HEK293 (cell line): ENCODE data around the gene PARD6B.
"Not testable (repeated sequence)": the region's sequence is repeated elsewhere in the genome, so short reads cannot be mapped to it uniquely, and the experiment has no call there.

Experiments
- CTCF ChIA-PET: fragments of 350-600 bp; formaldehyde crosslinking; extraction: SDS; loops from one replicate; lab custom pipeline; 2021; ENCODE audit warnings: antibody characterized with exemption; lab: Yijun Ruan, JAX
- POLR2A ChIA-PET: fragments of 300-600 bp; formaldehyde crosslinking; extraction: SDS; loops from one replicate; lab custom pipeline; 2020; ENCODE audit warnings: antibody characterized with exemption, inconsistent platforms; lab: Yijun Ruan, JAX
- H3K27ac ChIP-seq: fragments of 200-500 bp; sonication (Bioruptor generic); 2 replicates; pipeline ENCODE4 v1.5.1; 2014; ENCODE audit warnings: low read depth, low read length, control low read depth, inconsistent platforms; ENCODE audit errors: extremely low read depth
- H3K36me3 ChIP-seq, 2 experiments: fragments of 200-500 bp in 1 of 2; sonication (Bioruptor generic) in 1 of 2; 1 replicate in 1 of 2; 2 replicates in 1 of 2; pipeline ENCODE4 v1.5.1; 2014 to 2017; ENCODE audit warnings: inconsistent platforms in 2 of 2, low read length in 2 of 2; ENCODE audit not compliant: control insufficient read depth in 2 of 2, insufficient read depth in 1 of 2
- H3K4me1 ChIP-seq: fragments of 200-500 bp; sonication (Bioruptor generic); 2 replicates; pipeline ENCODE4 v1.5.1; 2014; ENCODE audit warnings: mild to moderate bottlenecking, low read length, inconsistent platforms; ENCODE audit not compliant: control insufficient read depth, insufficient read depth
- H3K4me3 ChIP-seq: 2 replicates; pipeline ENCODE4 v1.5.1; 2011; ENCODE audit warnings: low read depth, mild to moderate bottlenecking, control low read depth, low read length, moderate library complexity
- H3K9me3 ChIP-seq: fragments of 200-500 bp; sonication (Bioruptor generic); 2 replicates; pipeline ENCODE4 v1.5.1; 2014; ENCODE audit warnings: low read depth, low read length, inconsistent platforms; ENCODE audit not compliant: control insufficient read depth, insufficient read depth
- TCF7L2 ChIP-seq: IDR thresholded peaks from 2 replicates; pipeline ENCODE4 v1.6.1; 2011; ENCODE audit warnings: low read depth, mild to moderate bottlenecking, inconsistent platforms, low read length, moderate library complexity, borderline replicate concordance
- ZBTB20 ChIP-seq: fragments of 450-650 bp; formaldehyde crosslinking; IDR thresholded peaks from 2 replicates; pipeline ENCODE4 v1.5.1; 2016; ENCODE audit warnings: missing biosample characterization, missing genetic modification characterization
- ZFP41 ChIP-seq: fragments of 450-650 bp; formaldehyde crosslinking; IDR thresholded peaks from 2 replicates; pipeline ENCODE4 v1.5.1; 2016; ENCODE audit warnings: missing biosample characterization, missing genetic modification characterization, borderline replicate concordance
- ZNF10 ChIP-seq: fragments of 450-650 bp; formaldehyde crosslinking; IDR thresholded peaks from 2 replicates; pipeline ENCODE4 v1.5.1; 2017; ENCODE audit warnings: missing biosample characterization, missing genetic modification characterization
- ZNF138 ChIP-seq: fragments of 450-650 bp; formaldehyde crosslinking; IDR thresholded peaks from 2 replicates; pipeline ENCODE4 v1.5.1; 2016; ENCODE audit warnings: missing biosample characterization, missing genetic modification characterization, borderline replicate concordance
- ZNF140 ChIP-seq: fragments of 450-650 bp; formaldehyde crosslinking; IDR thresholded peaks from 2 replicates; pipeline ENCODE4 v1.5.1; 2016; ENCODE audit warnings: missing biosample characterization, missing genetic modification characterization
- ZNF16 ChIP-seq: fragments of 450-650 bp; formaldehyde crosslinking; IDR thresholded peaks from 2 replicates; pipeline ENCODE4 v1.5.1; 2016; ENCODE audit warnings: low read depth, missing biosample characterization, missing genetic modification characterization
- ZNF248 ChIP-seq: fragments of 450-650 bp; formaldehyde crosslinking; IDR thresholded peaks from 2 replicates; pipeline ENCODE4 v1.5.1; 2017; ENCODE audit warnings: missing biosample characterization, missing genetic modification characterization
- ZNF335 ChIP-seq: fragments of 450-650 bp; formaldehyde crosslinking; conservative IDR thresholded peaks from 2 replicates; pipeline ENCODE4 v1.5.1; 2016; ENCODE audit warnings: missing biosample characterization, missing genetic modification characterization
- ZNF560 ChIP-seq: fragments of 450-650 bp; formaldehyde crosslinking; IDR thresholded peaks from 2 replicates; pipeline ENCODE4 v1.5.1; 2017; ENCODE audit warnings: missing biosample characterization, missing genetic modification characterization, borderline replicate concordance
- ZNF792 ChIP-seq: fragments of 450-650 bp; formaldehyde crosslinking; IDR thresholded peaks from 2 replicates; pipeline ENCODE4 v1.5.1; 2016; ENCODE audit warnings: missing biosample characterization, missing genetic modification characterization
- TF ChIP-seq, protein P1 (sequence below): fragments of 450-650 bp; formaldehyde crosslinking; IDR thresholded peaks from 2 replicates; pipeline ENCODE4 v1.5.1; 2017; ENCODE audit warnings: missing biosample characterization, missing genetic modification characterization
- TF ChIP-seq, protein P2 (sequence below): fragments of 450-650 bp; formaldehyde crosslinking; IDR thresholded peaks from 2 replicates; pipeline ENCODE4 v1.5.1; 2017; ENCODE audit warnings: missing biosample characterization, missing genetic modification characterization
- TF ChIP-seq, protein P3 (sequence below): fragments of 450-650 bp; formaldehyde crosslinking; IDR thresholded peaks from 2 replicates; pipeline ENCODE4 v1.5.1; 2016; ENCODE audit warnings: missing biosample characterization, missing genetic modification characterization
- TF ChIP-seq, protein P4 (sequence below): fragments of 450-650 bp; formaldehyde crosslinking; IDR thresholded peaks from 2 replicates; pipeline ENCODE4 v1.5.1; 2016; ENCODE audit warnings: missing biosample characterization, missing genetic modification characterization, borderline replicate concordance
- TF ChIP-seq, protein P5 (sequence below): fragments of 450-650 bp; formaldehyde crosslinking; IDR thresholded peaks from 2 replicates; pipeline ENCODE4 v1.5.1; 2016; ENCODE audit warnings: missing biosample characterization, missing genetic modification characterization

Gene PARD6B

DNA sequence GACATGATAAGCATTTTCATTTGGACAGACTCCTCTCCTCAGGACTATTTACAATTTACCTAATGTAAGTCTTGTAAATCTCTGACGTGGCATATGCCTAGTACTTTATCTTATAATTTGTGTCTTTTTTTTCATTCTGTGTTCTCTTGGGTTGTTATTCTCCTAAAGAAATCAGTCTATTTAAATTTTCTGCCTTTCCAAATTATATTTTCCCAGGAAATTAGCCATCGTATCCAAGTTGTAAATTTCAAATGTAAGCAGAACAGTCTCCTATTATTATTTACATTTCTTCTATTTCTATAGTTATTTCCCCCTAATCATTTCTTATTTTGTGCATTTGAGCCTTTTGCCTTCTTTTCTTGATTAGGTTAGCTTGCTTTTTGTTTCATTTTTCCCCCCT is 46.0 kb downstream of the PARD6B start:
- TF ChIP-seq, protein P1, sequence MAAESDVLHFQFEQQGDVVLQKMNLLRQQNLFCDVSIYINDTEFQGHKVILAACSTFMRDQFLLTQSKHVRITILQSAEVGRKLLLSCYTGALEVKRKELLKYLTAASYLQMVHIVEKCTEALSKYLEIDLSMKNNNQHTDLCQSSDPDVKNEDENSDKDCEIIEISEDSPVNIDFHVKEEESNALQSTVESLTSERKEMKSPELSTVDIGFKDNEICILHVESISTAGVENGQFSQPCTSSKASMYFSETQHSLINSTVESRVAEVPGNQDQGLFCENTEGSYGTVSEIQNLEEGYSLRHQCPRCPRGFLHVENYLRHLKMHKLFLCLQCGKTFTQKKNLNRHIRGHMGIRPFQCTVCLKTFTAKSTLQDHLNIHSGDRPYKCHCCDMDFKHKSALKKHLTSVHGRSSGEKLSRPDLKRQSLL (tag by site-specific recombination), result no peak
- TF ChIP-seq, protein P2, sequence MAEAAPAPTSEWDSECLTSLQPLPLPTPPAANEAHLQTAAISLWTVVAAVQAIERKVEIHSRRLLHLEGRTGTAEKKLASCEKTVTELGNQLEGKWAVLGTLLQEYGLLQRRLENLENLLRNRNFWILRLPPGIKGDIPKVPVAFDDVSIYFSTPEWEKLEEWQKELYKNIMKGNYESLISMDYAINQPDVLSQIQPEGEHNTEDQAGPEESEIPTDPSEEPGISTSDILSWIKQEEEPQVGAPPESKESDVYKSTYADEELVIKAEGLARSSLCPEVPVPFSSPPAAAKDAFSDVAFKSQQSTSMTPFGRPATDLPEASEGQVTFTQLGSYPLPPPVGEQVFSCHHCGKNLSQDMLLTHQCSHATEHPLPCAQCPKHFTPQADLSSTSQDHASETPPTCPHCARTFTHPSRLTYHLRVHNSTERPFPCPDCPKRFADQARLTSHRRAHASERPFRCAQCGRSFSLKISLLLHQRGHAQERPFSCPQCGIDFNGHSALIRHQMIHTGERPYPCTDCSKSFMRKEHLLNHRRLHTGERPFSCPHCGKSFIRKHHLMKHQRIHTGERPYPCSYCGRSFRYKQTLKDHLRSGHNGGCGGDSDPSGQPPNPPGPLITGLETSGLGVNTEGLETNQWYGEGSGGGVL (tag by site-specific recombination), result no peak
- TF ChIP-seq ZNF335 (tag by site-specific recombination) (no peak), ZNF138 (tag by site-specific recombination) (no peak), ZFP41 (tag by site-specific recombination) (no peak), ZNF560 (tag by site-specific recombination) (no peak), ZBTB20 (no peak), ZNF140 (tag by site-specific recombination) (no peak), TCF7L2 (no peak)
- TF ChIP-seq, protein P3, sequence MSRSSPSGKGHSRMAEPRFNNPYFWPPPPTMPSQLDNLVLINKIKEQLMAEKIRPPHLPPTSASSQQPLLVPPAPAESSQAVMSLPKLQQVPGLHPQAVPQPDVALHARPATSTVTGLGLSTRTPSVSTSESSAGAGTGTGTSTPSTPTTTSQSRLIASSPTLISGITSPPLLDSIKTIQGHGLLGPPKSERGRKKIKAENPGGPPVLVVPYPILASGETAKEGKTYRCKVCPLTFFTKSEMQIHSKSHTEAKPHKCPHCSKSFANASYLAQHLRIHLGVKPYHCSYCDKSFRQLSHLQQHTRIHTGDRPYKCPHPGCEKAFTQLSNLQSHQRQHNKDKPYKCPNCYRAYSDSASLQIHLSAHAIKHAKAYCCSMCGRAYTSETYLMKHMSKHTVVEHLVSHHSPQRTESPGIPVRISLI, result no peak
- Histone ChIP-seq H3K4me1 (no peaks in the 10 kb centered on the region), H3K9me3 (no peaks in the 10 kb centered on the region), H3K36me3 (no peaks in the 10 kb centered on the region), H3K4me3 (no peak overlapping the region), H3K27ac (no peak overlapping the region)
- CTCF ChIA-PET, result interaction anchor here (0.6 kb wide), 1 partner anchor 32 kb away, joined by 3 read pairs; no protein-coding TSS in a partner anchor
- POLR2A ChIA-PET, result no interaction called here

DNA sequence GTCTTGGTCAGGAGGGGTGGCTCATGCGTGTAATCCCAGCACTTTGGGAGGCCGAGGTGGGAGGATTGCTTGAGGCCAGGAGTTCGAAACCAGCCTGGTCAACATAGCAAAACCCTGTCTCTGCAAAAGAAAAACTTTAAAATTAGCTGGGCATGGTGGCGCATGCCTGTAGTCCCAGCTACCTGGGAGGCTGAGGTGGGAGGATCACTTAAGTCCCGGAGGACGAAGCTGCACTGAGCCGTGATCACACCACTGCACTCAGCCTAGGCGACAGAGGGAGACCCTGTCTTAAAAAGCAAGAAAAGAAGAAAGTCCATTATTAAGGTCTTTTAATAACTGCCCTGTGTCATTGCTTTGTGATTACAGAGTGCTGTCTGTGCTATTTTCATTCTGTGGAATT is 47.6 kb downstream of the PARD6B start:
- H3K36me3 ChIP-seq, H3K4me1 ChIP-seq, H3K27ac ChIP-seq, H3K4me3 ChIP-seq, H3K9me3 ChIP-seq: not testable (repeated sequence)
- ChIA-PET CTCF (interaction anchor here (0.5 to 1.2 kb wide), 4 partner anchors 9 to 1099 kb away, joined by 3 to 7 read pairs (median 3); no protein-coding TSS in a partner anchor), POLR2A (interaction anchor here (0.7 kb wide), 1 partner anchor 47 kb away, joined by 3 read pairs; no protein-coding TSS in a partner anchor)

DNA sequence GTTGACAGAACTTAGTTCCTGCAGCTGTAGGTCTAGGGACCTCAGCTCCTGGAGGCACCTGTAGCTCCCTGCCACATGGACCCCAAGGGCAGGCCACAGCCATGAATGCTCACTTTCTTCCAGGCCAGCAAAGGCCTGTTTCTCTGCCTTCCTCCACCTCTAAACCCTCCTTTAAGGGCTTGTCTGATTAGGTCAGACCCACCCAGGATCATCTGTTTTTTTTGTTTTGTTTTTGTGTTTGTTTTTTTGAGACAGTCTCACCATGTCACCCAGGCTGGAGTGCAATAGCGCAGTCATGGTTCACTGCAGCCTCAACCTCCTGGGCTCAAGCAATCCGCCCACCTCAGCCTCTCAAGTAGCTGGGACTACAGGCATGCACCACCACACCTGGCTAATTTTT is 52.0 kb downstream of the PARD6B start:
- H3K4me3 ChIP-seq, result no peak overlapping the region
- no peak for TF ChIP-seq ZNF792 (tag by site-specific recombination)
- TF ChIP-seq ZNF10, result peak; percentile 81
- TF ChIP-seq, all 188 proteins: peak for 1
- Histone ChIP-seq H3K36me3 (no peaks in the 10 kb centered on the region), H3K4me1 (no peaks in the 10 kb centered on the region), H3K9me3 (no peaks in the 10 kb centered on the region), H3K27ac (no peak overlapping the region)
- ChIA-PET CTCF (interaction anchor here (0.7 to 1.7 kb wide), 3 partner anchors 11 to 158 kb away, joined by 3 to 8 read pairs (median 5); partner anchors contain the start of gene BCAS4), POLR2A (interaction anchor here (0.7 kb wide), 1 partner anchor 83 kb away, joined by 6 read pairs; no protein-coding TSS in a partner anchor)

DNA sequence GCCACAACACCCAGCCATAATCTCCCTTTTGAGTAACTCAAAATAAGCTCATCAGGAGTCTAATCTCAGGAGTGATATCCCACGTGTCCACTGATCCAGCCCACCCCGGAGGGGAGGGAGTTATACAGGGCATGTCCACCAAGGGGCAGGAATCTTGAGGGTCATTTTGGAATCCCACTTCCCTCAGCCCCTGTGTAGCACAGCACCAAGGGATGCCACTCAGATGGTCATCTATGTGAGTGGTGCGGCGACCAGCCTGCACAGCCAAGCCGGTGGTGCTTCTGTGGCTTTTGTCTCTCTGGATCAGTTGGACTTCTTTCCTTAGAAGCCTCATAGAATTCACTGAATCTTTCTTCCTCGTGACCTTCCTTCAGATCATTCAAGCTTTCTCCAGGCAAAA is 52.5 kb downstream of the PARD6B start:
- Histone ChIP-seq H3K27ac (no peak overlapping the region), H3K36me3 (no peaks in the 10 kb centered on the region), H3K4me3 (no peak overlapping the region), H3K9me3 (no peaks in the 10 kb centered on the region), H3K4me1 (no peaks in the 10 kb centered on the region)
- ChIA-PET CTCF (interaction anchor here (1.0 to 1.7 kb wide), 3 partner anchors 11 to 158 kb away, joined by 5 to 8 read pairs (median 5); partner anchors contain the start of gene BCAS4), POLR2A (no interaction called here)
- TF ChIP-seq ZNF248 (tag by site-specific recombination) (no peak), ZNF16 (no peak)
- TF ChIP-seq, protein P4, sequence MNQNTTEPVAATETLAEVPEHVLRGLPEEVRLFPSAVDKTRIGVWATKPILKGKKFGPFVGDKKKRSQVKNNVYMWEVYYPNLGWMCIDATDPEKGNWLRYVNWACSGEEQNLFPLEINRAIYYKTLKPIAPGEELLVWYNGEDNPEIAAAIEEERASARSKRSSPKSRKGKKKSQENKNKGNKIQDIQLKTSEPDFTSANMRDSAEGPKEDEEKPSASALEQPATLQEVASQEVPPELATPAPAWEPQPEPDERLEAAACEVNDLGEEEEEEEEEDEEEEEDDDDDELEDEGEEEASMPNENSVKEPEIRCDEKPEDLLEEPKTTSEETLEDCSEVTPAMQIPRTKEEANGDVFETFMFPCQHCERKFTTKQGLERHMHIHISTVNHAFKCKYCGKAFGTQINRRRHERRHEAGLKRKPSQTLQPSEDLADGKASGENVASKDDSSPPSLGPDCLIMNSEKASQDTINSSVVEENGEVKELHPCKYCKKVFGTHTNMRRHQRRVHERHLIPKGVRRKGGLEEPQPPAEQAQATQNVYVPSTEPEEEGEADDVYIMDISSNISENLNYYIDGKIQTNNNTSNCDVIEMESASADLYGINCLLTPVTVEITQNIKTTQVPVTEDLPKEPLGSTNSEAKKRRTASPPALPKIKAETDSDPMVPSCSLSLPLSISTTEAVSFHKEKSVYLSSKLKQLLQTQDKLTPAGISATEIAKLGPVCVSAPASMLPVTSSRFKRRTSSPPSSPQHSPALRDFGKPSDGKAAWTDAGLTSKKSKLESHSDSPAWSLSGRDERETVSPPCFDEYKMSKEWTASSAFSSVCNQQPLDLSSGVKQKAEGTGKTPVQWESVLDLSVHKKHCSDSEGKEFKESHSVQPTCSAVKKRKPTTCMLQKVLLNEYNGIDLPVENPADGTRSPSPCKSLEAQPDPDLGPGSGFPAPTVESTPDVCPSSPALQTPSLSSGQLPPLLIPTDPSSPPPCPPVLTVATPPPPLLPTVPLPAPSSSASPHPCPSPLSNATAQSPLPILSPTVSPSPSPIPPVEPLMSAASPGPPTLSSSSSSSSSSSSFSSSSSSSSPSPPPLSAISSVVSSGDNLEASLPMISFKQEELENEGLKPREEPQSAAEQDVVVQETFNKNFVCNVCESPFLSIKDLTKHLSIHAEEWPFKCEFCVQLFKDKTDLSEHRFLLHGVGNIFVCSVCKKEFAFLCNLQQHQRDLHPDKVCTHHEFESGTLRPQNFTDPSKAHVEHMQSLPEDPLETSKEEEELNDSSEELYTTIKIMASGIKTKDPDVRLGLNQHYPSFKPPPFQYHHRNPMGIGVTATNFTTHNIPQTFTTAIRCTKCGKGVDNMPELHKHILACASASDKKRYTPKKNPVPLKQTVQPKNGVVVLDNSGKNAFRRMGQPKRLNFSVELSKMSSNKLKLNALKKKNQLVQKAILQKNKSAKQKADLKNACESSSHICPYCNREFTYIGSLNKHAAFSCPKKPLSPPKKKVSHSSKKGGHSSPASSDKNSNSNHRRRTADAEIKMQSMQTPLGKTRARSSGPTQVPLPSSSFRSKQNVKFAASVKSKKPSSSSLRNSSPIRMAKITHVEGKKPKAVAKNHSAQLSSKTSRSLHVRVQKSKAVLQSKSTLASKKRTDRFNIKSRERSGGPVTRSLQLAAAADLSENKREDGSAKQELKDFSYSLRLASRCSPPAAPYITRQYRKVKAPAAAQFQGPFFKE (tag by site-specific recombination), result no peak
- TF ChIP-seq, protein P5, sequence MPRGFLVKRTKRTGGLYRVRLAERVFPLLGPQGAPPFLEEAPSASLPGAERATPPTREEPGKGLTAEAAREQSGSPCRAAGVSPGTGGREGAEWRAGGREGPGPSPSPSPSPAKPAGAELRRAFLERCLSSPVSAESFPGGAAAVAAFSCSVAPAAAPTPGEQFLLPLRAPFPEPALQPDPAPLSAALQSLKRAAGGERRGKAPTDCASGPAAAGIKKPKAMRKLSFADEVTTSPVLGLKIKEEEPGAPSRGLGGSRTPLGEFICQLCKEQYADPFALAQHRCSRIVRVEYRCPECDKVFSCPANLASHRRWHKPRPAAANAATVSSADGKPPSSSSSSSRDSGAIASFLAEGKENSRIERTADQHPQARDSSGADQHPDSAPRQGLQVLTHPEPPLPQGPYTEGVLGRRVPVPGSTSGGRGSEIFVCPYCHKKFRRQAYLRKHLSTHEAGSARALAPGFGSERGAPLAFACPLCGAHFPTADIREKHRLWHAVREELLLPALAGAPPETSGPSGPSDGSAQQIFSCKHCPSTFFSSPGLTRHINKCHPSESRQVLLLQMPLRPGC (tag by site-specific recombination), result no peak
